H1 (cell line): ENCODE results near the gene MAGI1. TPM values are rescaled to one million over a fixed set of nuclear protein-coding genes. Genes with fewer than 3 reads are reported as not detected.

Source experiments
- BCL11A ChIP-seq, 2 experiments: IDR thresholded peaks; one replicate each; pipeline ENCODE4 v1.6.1; 2011; ENCODE audit warnings: low read depth in 2 of 2, low read length in 2 of 2, mild to moderate bottlenecking in 2 of 2
- polyA plus RNA-seq, 7 experiments: library from polyadenylated mRNA; depleted of rRNA in 3 of 7; stranded (reverse) in 5 of 7; unstranded in 2 of 7; fragments of >200 nt in 5 of 7; fragments of 200-250 nt in 2 of 7; gene quantifications; 1 replicate in 5 of 7; 2 replicates in 1 of 7; 4 replicates in 1 of 7; pipeline versions ENCODE4 v1.2.1 to v1.2.3, GENCODE V29; 2011 to 2013; ENCODE audit warnings: missing spikeins in 2 of 7, mixed read lengths in 2 of 7
- total RNA-seq: library from RNA; stranded (reverse); fragmentation: NEBNext Ultra II Directional; extraction: Animal tissue kit (Norgen Biotek cat#: 25700); gene quantifications from 2 replicates; pipeline ENCODE4 v1.2.1, GENCODE V29; 2021
- TF ChIP-seq, protein P1 (sequence below), 3 experiments: IDR thresholded peaks; 1 replicate in 2 of 3; 2 replicates in 1 of 3; pipeline versions ENCODE4 v1.5.1 to v1.6.1; 2011; ENCODE audit warnings: low read length in 3 of 3, mild to moderate bottlenecking in 3 of 3, inconsistent platforms in 2 of 3, low read depth in 1 of 3, moderate library complexity in 1 of 3; ENCODE audit not compliant: insufficient read depth in 1 of 3; ENCODE audit errors: control extremely low read depth in 1 of 3

MAGI1 gene
- total and polyA plus RNA-seq, 2 of the 8 experiments (the other 6 are each of a cell fraction or from before 2014, with no cell fraction given), result 19.8 to 78.0 TPM

DNA sequence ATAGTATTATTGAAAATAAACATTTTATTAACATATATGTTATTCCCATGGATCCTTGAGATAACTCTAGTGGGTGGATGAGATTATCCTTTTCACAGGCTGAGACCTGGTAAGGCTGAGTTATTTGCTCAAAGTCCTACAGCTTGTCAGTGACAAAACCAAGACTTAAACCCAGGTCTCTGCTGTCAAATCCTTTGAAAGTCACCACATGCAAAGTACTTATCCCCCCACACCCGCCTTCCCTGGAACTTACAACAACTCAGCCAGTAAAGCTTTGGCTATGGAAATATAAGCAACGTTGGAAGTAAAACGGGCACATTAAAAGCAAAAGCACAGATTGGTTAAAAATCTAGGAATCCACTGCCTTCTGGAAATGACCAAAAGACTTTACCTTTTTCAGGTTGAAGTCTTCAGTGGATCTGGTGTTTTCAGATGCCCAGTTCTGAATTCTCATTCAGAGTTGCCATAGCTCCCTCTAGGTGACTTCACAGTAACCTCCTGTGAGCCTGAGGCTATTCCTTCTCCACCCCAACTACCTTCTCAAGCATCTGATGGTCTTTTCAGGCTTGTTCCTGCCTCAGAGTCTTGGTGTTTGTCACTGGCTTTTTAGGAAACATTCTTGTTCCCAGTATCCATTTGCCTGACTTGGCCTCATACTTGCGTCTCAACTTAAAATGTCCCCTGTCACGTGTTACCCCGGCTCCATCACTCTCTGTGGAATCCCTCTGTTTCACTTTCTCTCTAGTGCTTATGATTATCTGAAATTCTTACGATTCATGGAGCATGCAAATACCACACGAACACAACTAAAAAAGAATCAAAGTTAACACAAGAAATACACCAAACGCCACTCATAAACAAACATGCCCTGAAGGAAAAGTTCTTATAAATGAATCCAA, 131.2 kb downstream of the MAGI1 start (continued):
- TF ChIP-seq, protein P1, sequence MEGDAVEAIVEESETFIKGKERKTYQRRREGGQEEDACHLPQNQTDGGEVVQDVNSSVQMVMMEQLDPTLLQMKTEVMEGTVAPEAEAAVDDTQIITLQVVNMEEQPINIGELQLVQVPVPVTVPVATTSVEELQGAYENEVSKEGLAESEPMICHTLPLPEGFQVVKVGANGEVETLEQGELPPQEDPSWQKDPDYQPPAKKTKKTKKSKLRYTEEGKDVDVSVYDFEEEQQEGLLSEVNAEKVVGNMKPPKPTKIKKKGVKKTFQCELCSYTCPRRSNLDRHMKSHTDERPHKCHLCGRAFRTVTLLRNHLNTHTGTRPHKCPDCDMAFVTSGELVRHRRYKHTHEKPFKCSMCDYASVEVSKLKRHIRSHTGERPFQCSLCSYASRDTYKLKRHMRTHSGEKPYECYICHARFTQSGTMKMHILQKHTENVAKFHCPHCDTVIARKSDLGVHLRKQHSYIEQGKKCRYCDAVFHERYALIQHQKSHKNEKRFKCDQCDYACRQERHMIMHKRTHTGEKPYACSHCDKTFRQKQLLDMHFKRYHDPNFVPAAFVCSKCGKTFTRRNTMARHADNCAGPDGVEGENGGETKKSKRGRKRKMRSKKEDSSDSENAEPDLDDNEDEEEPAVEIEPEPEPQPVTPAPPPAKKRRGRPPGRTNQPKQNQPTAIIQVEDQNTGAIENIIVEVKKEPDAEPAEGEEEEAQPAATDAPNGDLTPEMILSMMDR (IDR thresholded peaks at IDR 0.05; ENCODE audit: control extremely low read depth in 1 of 3, insufficient read depth in 1 of 3, low read depth in 1 of 3, low read length in 3 of 3), result peak in 1 of 3 experiments; percentile 23; a peak in 1 of 4 replicates
- no peak for TF ChIP-seq BCL11A (IDR thresholded peaks at IDR 0.05; ENCODE audit: low read depth in 2 of 2, low read length in 2 of 2)
